Stromal cell of bone marrow (primary cell): ENCODE measurements around the gene TRABD2B.

ENCODE experiments used
- DNase-seq: peaks from one replicate; pipeline ENCODE4 v3.0.0-alpha.2; 2012; ENCODE audit warnings: low read depth

Gene TRABD2B

GRCh38 chr1:48021792-48022191, 24.6 kb upstream of the TRABD2B start:
- DNase-seq, result no peak

- DNase-seq, result no peak
These were observed 22.6 kb upstream of the TRABD2B start for GRCh38 chr1:48019714-48020315.

DNA sequence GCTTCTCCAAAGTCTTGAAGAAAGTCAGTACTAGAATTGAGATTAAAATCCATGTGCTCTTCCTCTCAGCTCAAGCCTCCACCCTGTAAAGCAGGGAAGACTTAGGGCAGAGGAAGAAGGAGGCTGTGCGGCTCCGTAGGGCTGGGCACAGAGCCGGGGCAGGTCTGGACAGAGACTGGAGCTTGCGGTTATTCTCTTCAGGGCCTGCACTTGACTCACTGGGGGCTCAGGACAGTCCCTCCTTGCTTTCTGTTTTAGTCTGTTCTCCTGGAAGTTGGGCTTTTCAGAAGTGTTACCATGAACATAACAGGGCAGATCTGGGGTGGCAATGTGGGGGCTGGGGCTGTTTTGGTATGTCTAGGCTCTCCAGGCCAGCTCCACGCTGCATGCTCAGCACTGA, 21.6 kb upstream of the TRABD2B start:
- DNase-seq, result no peak

DNA sequence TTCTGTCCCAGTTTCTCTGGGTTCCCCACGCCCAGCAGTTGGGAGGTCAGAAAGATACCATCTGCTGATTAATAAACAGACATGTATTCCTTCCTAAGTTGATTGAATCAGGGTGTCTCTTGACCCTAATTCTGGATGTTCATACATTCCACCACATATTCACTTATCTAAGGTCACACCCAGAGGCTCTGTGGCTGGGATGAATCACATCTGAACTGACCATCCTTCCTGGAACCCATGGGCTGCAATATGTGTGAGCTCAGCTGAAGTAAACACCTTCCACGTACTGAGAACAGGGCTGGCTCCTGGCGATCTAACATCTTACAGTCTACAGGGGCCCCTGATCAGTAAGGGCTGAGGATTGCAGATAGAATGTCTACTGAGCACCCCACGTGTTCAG, 20.5 kb upstream of the TRABD2B start:
- no peak for DNase-seq

- no peak for DNase-seq
These were observed 19.3 kb upstream of the TRABD2B start for GRCh38 chr1:48016515-48016914.

DNA sequence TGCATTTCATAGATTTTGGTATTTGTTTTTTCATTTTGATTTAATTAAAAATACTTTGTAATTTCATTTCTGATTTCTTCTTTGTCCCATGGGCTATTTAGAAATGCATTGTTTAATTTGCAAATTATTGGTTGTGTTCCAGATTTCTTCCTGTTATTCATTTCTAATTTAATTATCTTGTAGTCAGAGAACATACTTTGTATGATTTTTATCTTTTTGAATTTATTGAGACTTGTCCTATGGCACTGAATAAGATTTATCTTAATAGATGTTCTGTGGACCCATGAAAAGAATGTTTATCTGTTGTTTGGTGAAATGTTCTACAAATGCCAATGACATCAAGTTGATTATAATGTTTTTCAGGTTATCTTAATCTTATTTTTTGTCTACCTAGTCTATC, 16.1 kb upstream of the TRABD2B start:
- DNase-seq, result no peak

GRCh38 chr1:48007047-48007446, 9.9 kb upstream of the TRABD2B start:
- no peak for DNase-seq

DNA sequence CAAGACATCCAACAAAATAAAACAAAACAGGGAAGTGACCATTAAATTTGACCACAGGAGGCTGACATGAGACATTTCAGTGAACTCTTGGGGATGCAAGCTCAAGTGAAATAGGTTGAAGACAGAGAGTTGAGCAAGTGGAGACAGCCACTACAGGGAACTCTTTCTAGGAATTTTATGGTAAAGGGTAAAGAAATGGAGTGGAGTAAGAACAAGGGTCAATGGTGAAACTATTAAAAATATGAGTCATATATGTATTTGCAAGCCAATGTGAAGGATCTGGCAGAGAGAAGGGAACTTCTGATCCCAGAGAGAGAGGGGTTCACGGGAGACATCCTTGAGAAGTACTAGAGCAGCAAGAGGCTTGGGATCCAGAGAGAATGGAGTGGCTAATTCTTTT, 9.1 kb upstream of the TRABD2B start:
- DNase-seq, result no peak

DNA sequence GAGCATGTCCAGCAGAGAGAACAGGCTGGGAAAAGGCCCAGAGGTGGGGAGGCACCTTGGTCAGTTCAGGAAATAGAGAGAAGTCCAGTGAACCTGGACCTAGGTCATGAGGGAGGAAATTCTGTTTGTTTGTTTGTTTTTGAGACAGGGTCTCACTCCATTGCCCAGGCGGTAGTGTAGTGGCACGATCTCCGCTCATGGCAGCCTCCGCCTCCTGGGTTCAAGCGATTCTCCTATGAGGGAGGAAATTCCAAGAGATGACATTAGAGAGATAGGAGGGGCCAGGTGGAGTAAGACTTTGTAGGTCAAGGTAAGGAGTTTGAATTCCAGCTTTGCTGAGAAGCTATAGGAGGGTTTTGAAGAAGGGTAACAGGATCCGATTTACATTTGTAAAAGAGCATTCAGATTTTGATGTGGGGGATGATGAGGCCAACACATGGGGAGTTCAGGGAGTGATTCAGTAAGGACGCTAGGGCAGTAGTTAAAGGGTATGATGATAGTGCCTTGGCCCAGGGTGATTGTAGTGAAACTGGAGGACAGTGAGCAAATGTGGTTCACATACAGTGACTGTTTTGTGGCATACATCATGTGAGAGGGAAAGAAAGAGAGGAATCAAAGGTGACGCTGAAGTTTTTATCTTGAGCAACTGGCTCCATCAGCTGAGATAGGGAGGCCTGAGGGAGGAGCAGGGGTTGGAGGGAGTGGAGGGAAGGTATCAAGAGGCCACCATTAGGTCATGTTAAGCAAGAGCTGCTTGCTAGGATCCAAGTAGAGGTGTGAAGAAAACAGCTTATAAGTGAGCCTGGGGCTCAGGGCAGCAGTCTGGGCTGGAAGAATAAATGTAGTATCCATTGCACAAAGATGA, 8.3 kb upstream of the TRABD2B start:
- no peak for DNase-seq

GRCh38 chr1:48003741-48004531, 6.8 kb upstream of the TRABD2B start:
- DNase-seq, result no peak

GRCh38 chr1:48002142-48002541, 5.0 kb upstream of the TRABD2B start:
- no peak for DNase-seq

DNA sequence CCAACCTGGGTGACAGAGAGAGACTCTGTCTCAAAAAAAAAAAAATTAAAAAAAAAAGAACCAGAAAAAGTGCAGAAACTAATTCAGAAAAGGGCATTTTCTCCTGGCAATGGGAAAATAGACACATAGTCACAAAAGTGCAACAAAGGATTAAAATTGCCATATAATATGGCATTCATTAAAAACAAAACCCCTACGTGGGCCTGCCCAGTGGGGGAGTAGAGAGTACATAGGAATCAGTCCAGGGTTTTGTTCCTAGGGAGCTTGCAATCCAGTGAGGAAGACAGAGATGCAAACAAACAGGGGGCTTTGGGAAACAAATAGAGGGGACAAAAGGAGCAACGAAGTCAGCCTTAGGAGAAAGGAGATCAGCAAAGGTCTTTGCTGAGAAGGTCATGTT, 4.5 kb upstream of the TRABD2B start:
- no peak for DNase-seq

DNA sequence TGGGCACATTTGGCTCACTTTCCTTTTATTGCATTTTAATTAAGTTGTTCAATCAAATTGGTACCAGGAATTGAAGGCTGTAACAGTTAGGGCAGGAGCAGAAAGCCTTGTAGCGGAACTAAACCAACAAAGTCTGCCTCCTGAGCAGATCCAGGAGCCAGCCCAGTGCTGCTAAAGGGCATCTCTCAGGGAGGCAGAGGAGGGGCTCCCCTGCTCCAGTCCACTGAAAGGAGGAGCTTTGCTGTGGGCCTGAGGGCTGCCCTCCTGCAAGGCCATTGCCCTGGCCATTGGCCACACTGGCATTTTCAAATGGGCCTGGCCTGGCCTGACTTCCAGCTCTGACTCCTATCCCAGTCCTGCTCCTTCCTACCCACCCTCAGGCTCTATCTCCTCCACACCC, 3.7 kb upstream of the TRABD2B start:
- DNase-seq, result no peak

DNA sequence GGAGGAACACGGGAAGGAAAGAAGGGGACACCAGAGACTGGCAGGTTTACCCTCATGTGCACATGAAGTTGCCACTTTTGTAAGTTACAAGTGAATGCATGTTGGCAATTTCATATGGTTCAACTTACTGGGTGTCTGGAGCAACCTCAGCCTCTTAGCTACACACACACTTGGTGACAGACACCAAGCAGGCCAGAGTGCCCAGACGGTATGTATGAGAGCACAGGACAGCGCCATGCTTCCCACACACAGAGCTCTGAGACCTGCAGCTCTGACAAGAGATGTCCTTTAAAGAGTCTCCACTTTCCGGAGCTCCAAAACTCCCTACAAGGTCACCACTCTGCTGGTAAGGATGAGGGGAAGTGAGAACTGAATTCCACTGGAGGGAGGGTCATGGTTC, 1.9 kb upstream of the TRABD2B start:
- no peak for DNase-seq

DNA sequence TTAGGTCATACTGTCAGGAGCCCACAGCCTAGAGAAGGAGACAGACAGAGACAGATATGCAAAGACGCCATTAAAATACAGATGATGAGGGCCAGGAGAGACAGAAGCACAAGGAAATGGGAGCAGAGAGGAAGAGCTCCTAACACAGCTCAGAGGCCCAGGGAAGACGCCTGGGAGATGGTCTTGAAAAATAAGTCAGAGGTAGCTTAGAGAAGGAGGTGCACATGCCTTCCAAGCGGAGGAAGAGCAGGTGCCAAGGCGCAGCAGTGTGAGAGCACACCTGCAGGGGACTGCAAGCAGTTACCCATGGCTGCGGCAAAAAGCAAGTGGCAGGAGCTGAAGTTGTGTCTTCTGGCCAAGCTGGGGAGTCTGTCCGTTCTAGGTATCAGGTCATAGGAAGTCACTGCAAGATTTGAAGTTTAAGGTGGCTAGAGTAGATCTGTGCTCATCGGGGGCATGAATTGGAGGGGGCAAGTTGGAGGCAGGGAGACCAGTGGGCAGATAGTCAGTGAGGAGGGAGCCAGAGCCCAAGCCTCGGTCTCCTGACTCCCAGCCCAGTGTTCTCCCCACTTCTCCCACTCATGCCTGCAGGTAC, 1.3 kb upstream of the TRABD2B start:
- no peak for DNase-seq

DNA sequence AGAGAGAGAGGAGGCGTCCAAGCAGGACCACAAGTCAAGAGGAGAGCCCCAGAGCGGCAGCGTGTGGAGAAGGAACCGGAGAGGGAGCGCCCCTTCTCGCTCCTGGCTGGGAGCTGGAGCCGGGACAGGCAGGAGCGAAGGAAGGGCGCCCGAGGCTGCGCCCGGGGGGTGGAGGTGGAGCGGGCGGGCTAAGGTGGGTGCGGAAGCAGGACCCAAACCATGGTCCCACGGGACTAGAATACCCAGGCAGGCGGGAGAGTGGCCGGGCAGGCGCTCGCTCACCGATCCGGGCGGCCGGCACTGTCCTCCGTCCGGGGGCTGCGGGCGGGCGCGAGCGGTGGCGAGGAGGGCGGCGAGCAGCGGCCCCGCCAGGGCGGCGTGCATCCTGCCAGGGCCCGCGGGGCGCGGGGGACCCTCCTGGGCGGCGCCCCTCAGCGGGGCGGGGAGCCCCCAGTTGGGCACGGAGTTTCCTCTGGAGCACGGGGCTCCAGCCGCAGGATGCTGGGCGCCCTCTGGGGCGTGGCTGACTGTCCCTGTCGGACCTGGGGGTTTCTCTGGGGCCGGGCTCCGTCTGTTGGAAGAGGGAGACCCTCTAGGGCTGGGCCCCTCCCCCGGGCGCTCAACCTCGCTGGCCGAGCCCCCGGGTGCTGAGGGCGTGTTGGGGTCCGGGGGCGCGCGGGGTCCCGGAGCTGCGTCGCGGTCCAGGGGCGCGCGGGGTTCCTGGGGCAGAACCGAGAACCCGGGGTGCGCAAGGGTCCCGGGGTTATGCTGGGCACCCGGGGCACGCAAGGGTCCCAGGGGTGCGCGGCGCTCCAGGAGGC, 569 bp downstream of the TRABD2B start:
- no peak for DNase-seq

- DNase-seq, result no peak
These were observed 1.2 kb downstream of the TRABD2B start for GRCh38 chr1:47996060-47996405.

- no peak for DNase-seq
These were observed 1.7 kb downstream of the TRABD2B start for GRCh38 chr1:47995306-47996050.

- DNase-seq, result no peak
These were observed 3.1 kb downstream of the TRABD2B start for GRCh38 chr1:47993881-47994625.

- no peak for DNase-seq
These were observed 3.8 kb downstream of the TRABD2B start for GRCh38 chr1:47993416-47993740.
